Measurements from ENCODE around the gene WDR3.

WDR3 gene

GRCh38 chr1:117932576-117932975 lies 3.0 kb downstream of the WDR3 start:
- Histone ChIP-seq H3K36me3 (ENCODE audit: insufficient read depth, low read length) (peaks cover 29% of the 10 kb centered on the region), H3K27ac (ENCODE audit: low read length) (no peak overlapping the region), H3K4me2 (ENCODE audit: insufficient read depth, low read length) (peak overlapping the region; percentile 89; the same call in 1 of the 2 replicates), H3K4me1 (ENCODE audit: insufficient read depth, low read length) (peaks cover 39% of the 10 kb centered on the region), H3K27me3 (ENCODE audit: insufficient read depth, low read length, poor library complexity) (no peaks in the 10 kb centered on the region), H3K9ac (ENCODE audit: low read depth, low read length) (no peak overlapping the region), H4K20me1 (ENCODE audit: insufficient read depth, low read length) (peaks cover 25% of the 10 kb centered on the region; the same call in 1 of the 2 replicates), H3K4me3 (ENCODE audit: low read depth in 1 of 2, low read length in 2 of 2) (no peak overlapping the region), H3K79me2 (ENCODE audit: insufficient read depth, low read length) (peaks cover 58% of the 10 kb centered on the region), H2AFZ (ENCODE audit: low read depth, low read length) (no peak overlapping the region), H3K9me3 (ENCODE audit: insufficient read depth, low read length, severe bottlenecking) (no peaks in the 10 kb centered on the region)
- DNase-seq = no peak
- TF ChIP-seq CTCF (IDR thresholded peaks at IDR 0.05; ENCODE audit: borderline replicate concordance, extremely low read depth, low read length, poor library complexity, severe bottlenecking) = no peak
- TF ChIP-seq EZH2 (IDR thresholded peaks at IDR 0.05; ENCODE audit: borderline replicate concordance, low read depth, low read length, severe bottlenecking) = no peak
- no peak for ATAC-seq (ENCODE audit: insufficient read depth, low read depth)

- peaks cover 22% of the 10 kb centered on the region; the same call in 1 of the 2 replicates for H4K20me1 ChIP-seq (ENCODE audit: insufficient read depth, low read length)
- no peaks in the 10 kb centered on the region for H3K9me3 ChIP-seq (ENCODE audit: insufficient read depth, low read length, severe bottlenecking)
- no peak for DNase-seq
- TF ChIP-seq CTCF (IDR thresholded peaks at IDR 0.05; ENCODE audit: borderline replicate concordance, extremely low read depth, low read length, poor library complexity, severe bottlenecking) (no peak), EZH2 (IDR thresholded peaks at IDR 0.05; ENCODE audit: borderline replicate concordance, low read depth, low read length, severe bottlenecking) (no peak)
- peaks cover 46% of the 10 kb centered on the region for H3K79me2 ChIP-seq (ENCODE audit: insufficient read depth, low read length)
- H3K4me1 ChIP-seq (ENCODE audit: insufficient read depth, low read length) = peaks cover 27% of the 10 kb centered on the region
- H3K27me3 ChIP-seq (ENCODE audit: insufficient read depth, low read length, poor library complexity) = no peaks in the 10 kb centered on the region
- no peak overlapping the region for H3K4me3 ChIP-seq (ENCODE audit: low read depth in 1 of 2, low read length in 2 of 2)
- peaks cover 41% of the 10 kb centered on the region for H3K36me3 ChIP-seq (ENCODE audit: insufficient read depth, low read length)
- ATAC-seq (ENCODE audit: insufficient read depth, low read depth) = no peak
- no peak overlapping the region for H3K27ac ChIP-seq (ENCODE audit: low read length)
- no peak overlapping the region for H2AFZ ChIP-seq (ENCODE audit: low read depth, low read length)
- H3K4me2 ChIP-seq (ENCODE audit: insufficient read depth, low read length) = no peak overlapping the region
- no peak overlapping the region for H3K9ac ChIP-seq (ENCODE audit: low read depth, low read length)
These were observed 4.2 kb downstream of the WDR3 start for GRCh38 chr1:117933769-117934168.

DNA sequence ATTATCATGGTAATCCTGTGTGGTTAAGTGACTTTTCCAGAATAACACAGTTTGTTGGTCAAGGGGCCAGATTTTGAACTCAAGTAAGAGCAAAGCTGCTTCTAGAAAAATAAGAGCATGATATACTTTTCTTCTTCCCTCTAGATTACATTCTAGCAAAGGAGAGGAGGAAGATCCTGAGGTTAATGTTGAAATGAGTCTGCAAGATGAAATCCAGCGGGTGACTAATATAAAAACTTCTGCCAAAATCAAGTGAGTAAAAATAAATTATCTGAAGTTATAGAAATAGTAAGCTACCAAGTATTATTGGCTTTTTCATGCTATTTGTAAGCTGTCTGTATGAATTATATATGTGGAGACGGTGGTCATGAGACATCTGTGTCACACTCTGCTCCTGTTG lies 12.8 kb downstream of the WDR3 start:
- Histone ChIP-seq H3K4me3 (ENCODE audit: low read depth in 1 of 2, low read length in 2 of 2) (no peak overlapping the region), H2AFZ (ENCODE audit: low read depth, low read length) (no peak overlapping the region), H3K9ac (ENCODE audit: low read depth, low read length) (no peak overlapping the region), H3K27ac (ENCODE audit: low read length) (no peak overlapping the region), H3K79me2 (ENCODE audit: insufficient read depth, low read length) (no peaks in the 10 kb centered on the region), H4K20me1 (ENCODE audit: insufficient read depth, low read length) (no peaks in the 10 kb centered on the region), H3K4me1 (ENCODE audit: insufficient read depth, low read length) (no peaks in the 10 kb centered on the region), H3K36me3 (ENCODE audit: insufficient read depth, low read length) (peaks cover 95% of the 10 kb centered on the region), H3K27me3 (ENCODE audit: insufficient read depth, low read length, poor library complexity) (no peaks in the 10 kb centered on the region), H3K9me3 (ENCODE audit: insufficient read depth, low read length, severe bottlenecking) (no peaks in the 10 kb centered on the region), H3K4me2 (ENCODE audit: insufficient read depth, low read length) (no peak overlapping the region)
- TF ChIP-seq CTCF (IDR thresholded peaks at IDR 0.05; ENCODE audit: borderline replicate concordance, extremely low read depth, low read length, poor library complexity, severe bottlenecking) = no peak
- TF ChIP-seq EZH2 (IDR thresholded peaks at IDR 0.05; ENCODE audit: borderline replicate concordance, low read depth, low read length, severe bottlenecking) = no peak
- ATAC-seq (ENCODE audit: insufficient read depth, low read depth) (no peak), DNase-seq (no peak)

- DNase-seq (no peak), ATAC-seq (ENCODE audit: insufficient read depth, low read depth) (no peak)
- H3K4me1 ChIP-seq (ENCODE audit: insufficient read depth, low read length) = no peaks in the 10 kb centered on the region
- no peaks in the 10 kb centered on the region for H4K20me1 ChIP-seq (ENCODE audit: insufficient read depth, low read length)
- no peak overlapping the region for H2AFZ ChIP-seq (ENCODE audit: low read depth, low read length)
- H3K27ac ChIP-seq (ENCODE audit: low read length) = no peak overlapping the region
- no peak overlapping the region for H3K9ac ChIP-seq (ENCODE audit: low read depth, low read length)
- no peaks in the 10 kb centered on the region for H3K9me3 ChIP-seq (ENCODE audit: insufficient read depth, low read length, severe bottlenecking)
- TF ChIP-seq EZH2 (IDR thresholded peaks at IDR 0.05; ENCODE audit: borderline replicate concordance, low read depth, low read length, severe bottlenecking) (no peak), CTCF (IDR thresholded peaks at IDR 0.05; ENCODE audit: borderline replicate concordance, extremely low read depth, low read length, poor library complexity, severe bottlenecking) (no peak)
- H3K36me3 ChIP-seq (ENCODE audit: insufficient read depth, low read length) = peaks cover 98% of the 10 kb centered on the region
- no peaks in the 10 kb centered on the region for H3K27me3 ChIP-seq (ENCODE audit: insufficient read depth, low read length, poor library complexity)
- H3K79me2 ChIP-seq (ENCODE audit: insufficient read depth, low read length) = no peaks in the 10 kb centered on the region
- H3K4me2 ChIP-seq (ENCODE audit: insufficient read depth, low read length) = no peak overlapping the region
- no peak overlapping the region for H3K4me3 ChIP-seq (ENCODE audit: low read depth in 1 of 2, low read length in 2 of 2)
These were observed 22.8 kb downstream of the WDR3 start for GRCh38 chr1:117952386-117952785.

Measured in DND-41 (cell line).